HG03342 (cell line): ENCODE results near the gene ICOSLG.
"Not testable (repeated sequence)": the region's sequence is repeated elsewhere in the genome, so short reads cannot be mapped to it uniquely, and the experiment has no call there.

ENCODE experiments used
- ATAC-seq: cut with Tn5 transposase; IDR thresholded peaks from one replicate; pipeline ENCODE4 v1.9.1; 2021; ENCODE audit warnings: mild to moderate bottlenecking, moderate library complexity; ENCODE audit not compliant: unreplicated experiment

The ICOSLG gene

GRCh38 chr21:44265734-44266270 is 25.1 kb upstream of the ICOSLG start:
- ATAC-seq: no peak

DNA sequence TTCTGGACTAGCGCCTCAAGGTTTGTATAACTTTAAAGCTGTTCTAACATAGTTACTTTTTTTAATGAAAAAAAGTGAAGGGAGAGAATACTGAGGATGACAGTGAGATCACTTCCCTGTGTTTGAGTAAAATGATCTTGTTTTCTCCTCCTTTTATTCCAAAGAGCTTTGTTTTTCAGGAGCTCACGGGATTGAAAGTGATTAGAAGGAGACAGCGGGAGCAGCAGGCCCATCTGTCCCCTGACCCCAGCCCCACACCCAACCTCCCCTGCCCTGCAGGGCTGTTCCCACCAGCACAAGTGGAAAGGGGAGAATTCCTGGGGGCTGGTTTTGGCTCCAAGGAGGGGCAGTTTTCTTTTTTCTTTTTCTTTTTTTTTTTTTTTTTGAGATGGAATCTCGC is 23.0 kb upstream of the ICOSLG start:
- ATAC-seq: no peak

DNA sequence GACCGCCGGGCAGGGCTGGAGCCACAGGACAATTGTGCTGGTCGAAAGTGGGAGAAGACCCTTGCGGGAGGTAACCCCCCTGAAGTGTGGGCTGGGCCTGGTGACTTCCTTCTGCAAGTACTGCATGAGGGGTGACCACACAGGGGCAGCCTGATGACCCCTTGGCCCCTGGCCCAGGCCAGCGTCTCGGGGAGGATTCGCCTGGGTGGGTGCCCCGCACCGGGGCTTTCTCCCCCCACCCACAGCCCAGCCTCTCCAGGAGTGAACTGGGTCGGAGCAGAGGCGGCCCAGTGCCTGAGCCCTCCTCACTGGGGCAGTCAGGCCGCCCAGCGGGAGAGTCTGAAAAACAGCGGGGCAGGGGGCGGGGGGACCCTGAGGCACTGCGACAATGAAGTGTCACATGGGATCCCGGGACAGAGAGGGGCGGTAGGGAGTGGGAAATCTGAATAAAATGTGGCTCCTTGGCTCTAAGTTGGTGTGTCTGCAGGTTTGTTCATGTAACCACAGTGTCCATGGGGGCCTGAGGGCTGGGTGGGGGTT is 22.5 kb upstream of the ICOSLG start:
- ATAC-seq: no peak

DNA sequence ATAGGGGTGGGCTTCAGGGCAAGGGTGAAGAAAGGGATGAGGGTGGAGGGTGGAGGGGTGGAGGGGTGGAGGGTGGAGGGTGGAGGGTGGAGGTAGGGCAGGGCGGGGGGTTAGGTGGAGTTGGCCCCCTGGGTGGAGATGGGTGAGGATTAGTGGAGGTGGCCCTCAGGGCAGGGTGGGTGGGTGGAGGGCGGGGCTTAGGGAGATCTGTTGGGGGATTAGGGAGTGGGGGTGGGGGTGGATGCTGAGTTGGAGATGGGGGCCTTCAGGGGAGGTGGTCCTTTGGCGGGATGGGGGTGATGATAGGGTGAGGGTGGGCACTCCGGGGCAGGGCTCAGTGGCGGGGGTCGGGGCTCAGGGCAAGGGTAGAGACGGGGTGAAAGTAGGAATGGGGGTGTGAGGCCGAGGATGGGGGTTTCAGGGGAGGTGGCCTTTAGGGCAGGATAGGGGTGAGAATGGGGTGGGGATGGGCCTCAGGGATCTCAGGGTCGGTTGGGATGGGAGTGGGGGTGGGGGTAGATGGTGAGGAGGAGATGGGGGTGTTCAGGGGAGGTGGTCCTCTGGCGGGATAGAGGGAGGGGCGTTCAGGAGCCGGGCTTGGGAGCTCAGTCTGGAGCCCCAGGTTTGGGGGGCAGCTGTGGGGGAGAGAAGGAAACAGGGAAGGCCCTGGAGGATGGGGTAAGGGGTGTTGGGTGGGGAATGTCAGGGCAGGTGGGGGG is 21.8 kb upstream of the ICOSLG start:
- ATAC-seq: no peak

- no peak for ATAC-seq
Observed at GRCh38 chr21:44261675-44262295, 21.0 kb upstream of the ICOSLG start, which contains the start of gene DNMT3L. TSS of gene DNMT3L (minus strand) at chr21:44261897. CDS start at chr21:44261259, 638 bp downstream.

- no peak for ATAC-seq
Observed at GRCh38 chr21:44260791-44261631, 20.3 kb upstream of the ICOSLG start.

GRCh38 chr21:44260066-44260465 is 19.3 kb upstream of the ICOSLG start:
- no peak for ATAC-seq

DNA sequence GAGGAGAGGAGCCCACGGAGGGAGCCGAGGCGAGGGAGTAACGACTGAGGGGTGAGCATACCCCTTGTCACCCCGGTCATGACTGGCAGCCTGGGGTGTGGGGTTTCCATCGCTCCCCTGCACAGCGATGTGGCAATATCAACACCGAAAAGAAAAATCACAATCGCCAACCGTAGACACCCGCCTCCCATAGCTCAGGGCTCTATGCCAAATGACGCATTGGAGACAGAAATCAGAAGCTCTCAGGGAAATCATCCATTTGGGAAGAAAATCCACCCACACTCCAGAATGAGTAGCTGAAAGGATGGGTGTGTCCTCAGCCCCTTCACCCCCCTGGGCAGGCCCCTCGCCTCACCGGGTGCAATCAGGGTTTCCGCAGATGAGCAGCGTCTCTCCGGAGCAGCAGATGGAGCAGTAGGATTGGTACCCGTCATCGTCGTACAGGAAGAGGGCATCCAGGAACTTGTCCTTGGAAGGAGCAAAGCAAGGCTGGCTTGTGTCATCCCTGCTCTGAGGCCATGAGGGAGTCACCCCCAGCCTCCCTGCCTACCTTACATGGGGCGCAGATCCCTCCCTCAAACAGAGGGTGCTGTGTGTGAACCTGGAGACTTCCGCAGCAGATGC is 18.5 kb upstream of the ICOSLG start:
- ATAC-seq: no peak

- no peak for ATAC-seq
Observed at GRCh38 chr21:44258056-44258725, 17.4 kb upstream of the ICOSLG start.

DNA sequence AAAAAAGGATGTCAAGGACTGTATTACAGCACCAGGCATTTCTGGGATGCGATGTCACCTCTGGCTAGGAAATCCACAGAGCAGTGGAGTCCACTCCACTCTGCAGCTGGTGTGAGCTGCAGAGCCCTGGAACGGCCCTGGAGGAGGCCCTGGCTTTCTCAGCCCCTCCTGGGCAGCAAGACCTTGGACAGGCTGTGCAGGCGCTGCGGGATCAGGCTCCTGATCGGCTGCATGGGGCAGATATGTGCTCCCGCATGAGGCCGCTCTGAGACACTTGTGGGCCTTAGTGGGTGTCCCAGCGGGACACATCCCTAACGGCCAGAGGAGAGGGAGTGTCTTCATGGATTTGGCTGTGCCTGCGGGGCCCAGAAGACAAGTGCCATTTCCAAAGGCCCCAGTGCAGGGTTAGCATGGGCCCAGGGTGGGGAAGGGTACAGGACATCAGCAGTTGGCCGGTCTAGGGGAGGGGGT is 14.8 kb upstream of the ICOSLG start:
- no peak for ATAC-seq

- no peak for ATAC-seq
Observed at GRCh38 chr21:44253832-44254710, 13.3 kb upstream of the ICOSLG start.

- not testable (repeated sequence) for ATAC-seq
Observed at GRCh38 chr21:44249204-44250037, 8.7 kb upstream of the ICOSLG start.

DNA sequence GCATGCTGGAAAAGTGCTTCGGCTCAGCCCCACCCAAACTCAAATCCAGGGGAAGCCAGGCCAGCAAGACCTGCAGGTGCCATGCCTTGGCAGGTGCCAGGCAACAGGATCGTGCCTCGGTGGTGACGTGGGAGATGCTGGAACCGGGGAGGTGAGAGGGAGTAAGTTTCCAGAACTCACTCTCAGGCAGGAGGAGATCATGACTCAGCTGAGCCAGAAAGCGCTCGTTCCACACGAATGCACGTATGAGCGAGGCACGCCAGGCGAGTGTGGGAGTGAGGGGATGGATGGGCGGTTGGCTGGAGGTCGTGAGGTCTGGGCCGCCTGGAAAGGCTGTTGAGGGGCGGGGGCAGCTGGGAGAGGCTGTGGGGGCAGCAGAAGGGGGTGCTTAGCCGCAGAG is 7.2 kb upstream of the ICOSLG start:
- ATAC-seq: not testable (repeated sequence)

GRCh38 chr21:44243980-44244379 is 3.2 kb upstream of the ICOSLG start:
- ATAC-seq: peak; percentile 56

DNA sequence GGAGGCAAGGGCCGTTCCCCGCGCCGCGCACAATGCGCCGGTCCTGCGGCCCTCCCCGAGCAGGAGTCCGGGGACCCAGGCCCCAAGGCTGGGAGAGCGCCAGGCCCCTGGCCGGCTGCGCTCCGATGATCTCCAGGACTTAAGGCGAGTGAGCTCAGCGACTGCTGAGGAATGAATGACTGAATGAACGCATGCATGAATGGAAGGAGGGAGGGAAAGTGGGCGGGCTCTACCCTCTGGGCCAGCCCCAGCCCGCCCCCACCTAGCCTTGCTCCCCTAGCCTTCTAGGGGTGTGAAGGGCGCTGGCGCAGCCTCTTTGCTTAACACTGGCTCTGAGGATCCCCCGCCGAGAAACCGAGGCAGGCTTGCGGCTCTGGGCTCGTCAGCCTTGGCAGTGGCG is 538 bp upstream of the ICOSLG start:
- peak; percentile 31 for ATAC-seq

DNA sequence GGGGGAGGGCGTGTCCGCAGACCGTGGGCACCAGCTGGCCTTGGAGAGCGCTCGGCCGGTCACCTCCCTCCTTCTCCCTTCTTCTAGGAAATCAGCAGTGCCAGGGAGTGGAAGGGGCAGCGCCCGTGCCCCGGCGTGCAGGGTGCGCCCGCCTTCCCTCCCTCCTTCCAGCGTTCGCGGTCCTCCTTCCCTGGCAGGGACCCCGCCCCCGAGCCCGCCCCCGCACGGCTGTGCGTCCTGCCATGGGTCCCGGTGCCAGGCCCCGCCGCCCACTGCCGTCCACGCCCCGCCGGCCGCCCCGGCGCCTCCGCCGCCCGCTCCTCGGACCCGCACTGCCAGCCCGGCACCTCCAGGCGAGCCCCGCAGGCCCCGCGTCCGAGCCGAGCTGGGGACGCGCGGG is 390 bp downstream of the ICOSLG start:
- ATAC-seq: not testable (repeated sequence)

DNA sequence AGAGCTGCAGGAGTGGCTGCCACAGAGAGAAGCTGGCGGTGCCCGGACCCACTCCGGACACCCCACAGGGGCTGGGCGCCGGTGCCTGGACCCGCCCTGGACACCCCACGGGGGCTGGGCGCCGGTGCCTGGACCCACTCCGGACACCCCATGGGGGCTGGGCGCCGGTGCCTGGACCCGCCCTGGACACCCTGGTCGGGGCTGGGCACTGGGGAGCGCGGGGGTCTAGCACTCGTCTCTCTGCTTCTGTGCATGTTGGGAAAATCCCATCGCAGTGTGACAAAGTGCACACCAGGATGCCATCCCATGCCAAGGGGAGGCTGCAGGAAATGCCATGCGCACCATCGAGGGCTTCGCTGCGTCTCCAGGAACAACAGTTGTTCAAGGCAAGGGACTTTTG is 11.2 kb downstream of the ICOSLG start:
- not testable (repeated sequence) for ATAC-seq

DNA sequence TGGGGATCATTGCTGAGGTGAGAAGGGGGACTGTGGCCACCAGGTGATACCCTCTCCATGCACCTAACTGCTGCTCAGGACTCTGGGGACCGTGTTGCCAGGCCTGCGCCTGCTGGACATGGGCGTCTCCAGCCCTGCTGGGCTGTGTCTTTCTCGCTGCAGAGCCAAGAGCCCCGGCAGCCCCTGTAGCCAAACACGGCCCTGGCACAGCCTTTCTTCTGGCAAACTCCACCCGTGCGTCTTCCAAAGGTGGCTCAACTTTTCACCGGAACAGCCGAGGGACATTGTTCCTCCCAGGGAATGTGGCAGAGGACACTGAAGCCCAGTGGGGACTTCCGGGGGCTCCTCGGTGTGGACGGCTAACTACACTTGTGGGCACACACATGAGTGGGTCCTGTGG is 12.6 kb downstream of the ICOSLG start:
- not testable (repeated sequence) for ATAC-seq
